ENCODE data around the gene PLA2G4A.

GRCh38 chr1:186987065-186987464, 158.3 kb downstream of the PLA2G4A start:
- no peak for TF ChIP-seq GATA2 (IDR thresholded peaks at IDR 0.05; ENCODE audit: low read depth, low read length)
- TF ChIP-seq GATA3 (IDR thresholded peaks at IDR 0.05; ENCODE audit: low read depth, low read length): no peak

Data from SH-SY5Y (cell line).